Psoas muscle (tissue), 8 donors: ENCODE data around the gene PYGL. TPM values are rescaled to one million over a fixed set of nuclear protein-coding genes. Genes with fewer than 3 reads are reported as not detected.
"Not testable (repeated sequence)": the region's sequence is repeated elsewhere in the genome, so short reads cannot be mapped to it uniquely, and the experiment has no call there.

Source experiments
- ATAC-seq, 4 donors: fragments of 200-7000 bp; cut with Tn5 transposase; one replicate each; pipeline ENCODE4 v1.9.1; 2020; ENCODE audit warnings: moderate library complexity in 3 of 4, mild to moderate bottlenecking in 2 of 4
- DNase-seq, 2 donors: peaks; one replicate each; pipeline ENCODE4 v3.0.0-alpha.2; 2020
- H3K27ac ChIP-seq: fragments of 200-600 bp; one replicate; pipeline ENCODE4 v1.8.0; 2022
- H3K27me3 ChIP-seq, 3 donors: fragments of 200-600 bp in 1 of 3; one replicate each; pipeline versions ENCODE4 v1.6.1 to v1.8.0; 2013 to 2022; ENCODE audit warnings: low read length in 2 of 3, mild to moderate bottlenecking in 2 of 3, moderate library complexity in 1 of 3; ENCODE audit not compliant: insufficient read depth in 3 of 3
- H3K36me3 ChIP-seq, 2 donors: fragments of 200-600 bp in 1 of 2; one replicate each; pipeline versions ENCODE4 v1.6.1 to v1.8.0; 2013 to 2022; ENCODE audit warnings: low read depth in 1 of 2, mild to moderate bottlenecking in 1 of 2, moderate library complexity in 1 of 2; ENCODE audit not compliant: insufficient read depth in 1 of 2
- H3K4me1 ChIP-seq: fragments of 200-600 bp; one replicate; pipeline ENCODE4 v1.8.0; 2022
- H3K4me3 ChIP-seq: fragments of 200-600 bp; one replicate; pipeline ENCODE4 v1.8.0; 2022; ENCODE audit warnings: mild to moderate bottlenecking
- H3K9me3 ChIP-seq: fragments of 200-600 bp; one replicate; pipeline ENCODE4 v1.8.0; 2022
- WGBS, 3 donors: extraction: QIAGEN DNeasy Blood & Tissue Kit; methylation state at CpG; one replicate each; pipeline versions ENCODE4 v1.1.6 to v1.1.7; 2013; 5-methylcytosine and 5-hydroxymethylcytosine counted together
- intact Hi-C, 2 donors: fragments of 100-400 bp; cut with DNase I; formaldehyde crosslinking; loops; one replicate each; pipeline versions ENCODE4 v1.11.0 to v1.14.2; 2022
- polyA plus RNA-seq, 3 donors: library from polyadenylated mRNA; stranded (reverse); fragments of 200-250 nt; gene quantifications; one replicate each; pipeline ENCODE4 v1.2.3, GENCODE V29; 2013
- total RNA-seq, 4 donors: library from RNA; stranded (reverse); fragmentation: NEBNext Ultra II Directional in 2 of 4; extraction: Animal tissue kit (Norgen Biotek cat#: 25700) in 2 of 4; gene quantifications; one replicate each; pipeline versions ENCODE4 v1.2.1 to v1.2.4, GENCODE V29; 2021 to 2023
- TF ChIP-seq, protein P1 (sequence below): fragments of 200-600 bp; IDR thresholded peaks from one replicate; pipeline ENCODE4 v1.8.0; 2022; ENCODE audit warnings: antibody characterized with exemption
- donor health status: healthy with polysubstance abuse.
- donor health status: DM: no; HTN: no; CAD: no; lungs with moderate emphysema.
- donor health status: Bipolar disorder and iron deficiency.
- donor health status: healthy.
- donor health status: DM: yes; HTN: yes; CAD: no.
- donor health status: DM: no; HTN: no; CAD: no.
- donor health status: DM: no; HTN: no; CAD: no.
- donor health status: DM: yes; HTN: yes; CAD: no.

The PYGL gene
- total and polyA plus RNA-seq, 7 donors: 2.3 to 24.7 (median 7.6) TPM

DNA sequence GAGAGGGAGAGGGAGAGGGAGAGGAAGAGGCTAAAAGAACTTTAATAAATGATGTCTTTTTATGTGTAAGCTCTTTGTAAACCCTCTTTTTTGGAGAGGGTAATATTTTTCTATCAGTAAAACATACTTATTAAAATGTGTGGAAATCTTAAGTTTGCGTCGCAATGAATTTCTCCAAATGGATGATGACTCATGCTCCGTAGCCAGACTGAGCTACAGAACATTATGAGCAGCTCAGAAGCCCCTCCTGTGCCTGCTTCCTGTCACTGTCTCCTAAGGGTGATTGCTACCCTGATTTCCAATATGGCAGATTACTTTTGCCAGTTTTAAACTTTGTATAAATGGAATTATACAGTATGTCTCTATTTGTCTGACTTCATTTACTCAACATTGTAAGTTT lies 13.0 kb upstream of the PYGL start:
- 59 to 79% (median 69%) methylated on average over 3 of the region's 3 CpGs for WGBS, 3 donors
- Histone ChIP-seq H3K9me3 (no peaks in the 10 kb centered on the region), H3K27ac (no peak overlapping the region), H3K4me1 (peaks cover 13% of the 10 kb centered on the region), H3K4me3 (no peak overlapping the region), H3K27me3 (no peaks in the 10 kb centered on the region), H3K36me3 (no peaks in the 10 kb centered on the region)
- ATAC-seq: no peak
- TF ChIP-seq, protein P1, sequence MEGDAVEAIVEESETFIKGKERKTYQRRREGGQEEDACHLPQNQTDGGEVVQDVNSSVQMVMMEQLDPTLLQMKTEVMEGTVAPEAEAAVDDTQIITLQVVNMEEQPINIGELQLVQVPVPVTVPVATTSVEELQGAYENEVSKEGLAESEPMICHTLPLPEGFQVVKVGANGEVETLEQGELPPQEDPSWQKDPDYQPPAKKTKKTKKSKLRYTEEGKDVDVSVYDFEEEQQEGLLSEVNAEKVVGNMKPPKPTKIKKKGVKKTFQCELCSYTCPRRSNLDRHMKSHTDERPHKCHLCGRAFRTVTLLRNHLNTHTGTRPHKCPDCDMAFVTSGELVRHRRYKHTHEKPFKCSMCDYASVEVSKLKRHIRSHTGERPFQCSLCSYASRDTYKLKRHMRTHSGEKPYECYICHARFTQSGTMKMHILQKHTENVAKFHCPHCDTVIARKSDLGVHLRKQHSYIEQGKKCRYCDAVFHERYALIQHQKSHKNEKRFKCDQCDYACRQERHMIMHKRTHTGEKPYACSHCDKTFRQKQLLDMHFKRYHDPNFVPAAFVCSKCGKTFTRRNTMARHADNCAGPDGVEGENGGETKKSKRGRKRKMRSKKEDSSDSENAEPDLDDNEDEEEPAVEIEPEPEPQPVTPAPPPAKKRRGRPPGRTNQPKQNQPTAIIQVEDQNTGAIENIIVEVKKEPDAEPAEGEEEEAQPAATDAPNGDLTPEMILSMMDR: no peak
- intact Hi-C loops: loop anchor here (5.0 to 10.0 kb wide), 2 partner anchors 138 to 140 kb away; partner anchors contain the start of gene TRIM9 (in 2 of the 2)
- no peak for DNase-seq

DNA sequence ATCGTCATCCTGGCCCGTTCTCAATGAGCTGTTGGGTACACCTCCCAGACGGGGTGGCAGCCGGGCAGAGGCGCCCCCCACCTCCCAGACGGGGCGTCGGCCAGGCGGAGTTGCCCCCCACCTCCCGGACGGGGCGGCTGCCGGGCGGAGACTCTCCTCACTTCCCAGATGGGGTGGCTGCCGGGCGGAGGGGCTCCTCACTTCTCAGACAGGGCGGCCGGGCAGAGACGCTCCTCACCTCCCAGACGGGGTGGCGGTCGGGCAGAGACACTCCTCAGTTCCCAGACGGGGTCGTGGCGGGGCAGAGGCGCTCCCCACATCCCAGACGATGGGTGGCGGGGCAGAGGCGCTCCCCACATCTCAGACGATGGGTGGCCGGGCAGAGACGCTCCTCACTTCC lies 12.1 kb upstream of the PYGL start:
- not testable (repeated sequence) for H3K9me3 ChIP-seq, H3K4me3 ChIP-seq, H3K27ac ChIP-seq, H3K4me1 ChIP-seq, DNase-seq, H3K27me3 ChIP-seq, ATAC-seq, H3K36me3 ChIP-seq
- WGBS, 3 donors: 94 to 97% (median 95%) methylated on average over 18 to 32 of the region's 32 CpGs
- intact Hi-C loops: loop anchor here (5.0 to 10.0 kb wide), 2 partner anchors 138 to 141 kb away; partner anchors contain the start of gene TRIM9 (in 2 of the 2)

DNA sequence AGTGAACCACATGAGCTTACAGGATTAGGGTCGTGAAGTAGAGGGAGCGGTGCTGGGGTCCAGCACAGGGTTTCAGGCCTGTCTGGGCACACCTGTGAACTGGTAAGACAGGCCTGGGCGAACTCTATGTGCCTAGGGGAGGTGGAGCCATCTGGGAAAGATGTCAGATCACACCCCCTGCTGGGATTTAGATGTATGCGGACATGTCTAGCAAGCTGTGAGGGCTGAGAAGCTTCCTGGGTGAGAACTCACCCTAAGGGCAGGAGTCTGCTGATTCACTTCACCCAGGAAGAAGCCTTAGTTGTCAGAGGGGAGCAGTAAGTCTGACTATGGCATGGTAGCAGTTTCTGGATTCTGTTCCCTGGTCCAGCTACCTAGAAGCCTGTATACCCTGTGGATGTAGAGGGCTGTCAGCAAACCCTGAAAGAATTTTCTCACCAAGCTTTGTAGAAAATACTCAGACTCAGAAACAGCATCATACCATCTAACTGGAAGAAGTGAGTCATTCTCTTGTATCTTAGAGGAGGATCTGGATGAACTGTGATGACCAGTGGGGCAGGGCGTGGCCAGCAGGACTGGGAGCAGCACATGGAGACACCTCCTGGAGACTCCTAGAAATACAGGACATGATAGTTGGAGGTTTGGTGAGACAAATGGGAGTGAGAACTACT lies 11.2 kb upstream of the PYGL start:
- Histone ChIP-seq H3K36me3 (no peaks in the 10 kb centered on the region), H3K27ac (peak overlapping the region; percentile 62), H3K4me1 (peaks cover 8% of the 10 kb centered on the region), H3K27me3 (no peaks in the 10 kb centered on the region), H3K4me3 (no peak overlapping the region), H3K9me3 (no peaks in the 10 kb centered on the region)
- DNase-seq (peak; percentile 80 to 82), ATAC-seq (peak; percentile 85 to 96 (median 94))
- TF ChIP-seq, protein P1: peak; percentile 9
- WGBS, 3 donors: 89 to 95% (median 94%) methylated on average over 5 of the region's 5 CpGs
- intact Hi-C loops: loop anchor here (2.0 to 10.0 kb wide), 3 partner anchors 139 to 263 kb away; partner anchors contain the start of gene TRIM9 (in 2 of the 2)

DNA sequence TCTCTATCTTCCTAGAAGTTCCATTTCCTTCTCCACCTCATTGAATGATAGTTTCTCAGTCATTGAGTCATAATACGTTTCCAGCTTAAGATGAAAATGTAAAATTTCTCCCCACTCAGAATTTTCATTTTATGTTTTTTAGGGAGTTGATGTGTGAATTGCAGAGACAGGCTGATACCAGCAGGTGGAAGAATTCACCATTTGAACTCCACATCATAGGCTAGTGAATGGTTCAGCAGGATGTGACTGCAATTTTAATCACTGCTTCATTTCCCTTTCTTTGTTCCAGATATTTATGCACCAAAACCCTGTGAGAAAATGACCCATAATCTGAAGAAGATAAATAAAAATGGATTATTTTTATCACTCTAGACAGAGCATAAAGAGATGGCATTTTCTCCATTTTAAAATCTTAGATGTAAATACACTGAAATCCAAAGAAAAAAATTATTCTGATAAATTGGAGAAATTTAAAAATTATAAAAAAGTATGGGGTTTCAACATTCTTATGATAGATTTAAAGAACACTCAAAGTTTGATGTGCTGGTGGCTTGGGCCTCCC lies 10.6 kb upstream of the PYGL start:
- H3K36me3 ChIP-seq: no peaks in the 10 kb centered on the region
- H3K27me3 ChIP-seq: no peaks in the 10 kb centered on the region
- TF ChIP-seq, protein P1: peak; percentile 74
- ATAC-seq (peak; percentile 69 to 93 (median 82)), DNase-seq (no peak)
- H3K27ac ChIP-seq: peak overlapping the region; percentile 62
- no peaks in the 10 kb centered on the region for H3K9me3 ChIP-seq
- intact Hi-C loops: loop anchor here (2.0 to 10.0 kb wide), 4 partner anchors 140 to 267 kb away; partner anchors contain the start of gene TRIM9 (in 2 of the 2)
- H3K4me3 ChIP-seq: no peak overlapping the region
- H3K4me1 ChIP-seq: peaks cover 8% of the 10 kb centered on the region
- WGBS, 3 donors: 24 to 28% (median 24%) methylated on average over 1 of the region's 1 CpG

DNA sequence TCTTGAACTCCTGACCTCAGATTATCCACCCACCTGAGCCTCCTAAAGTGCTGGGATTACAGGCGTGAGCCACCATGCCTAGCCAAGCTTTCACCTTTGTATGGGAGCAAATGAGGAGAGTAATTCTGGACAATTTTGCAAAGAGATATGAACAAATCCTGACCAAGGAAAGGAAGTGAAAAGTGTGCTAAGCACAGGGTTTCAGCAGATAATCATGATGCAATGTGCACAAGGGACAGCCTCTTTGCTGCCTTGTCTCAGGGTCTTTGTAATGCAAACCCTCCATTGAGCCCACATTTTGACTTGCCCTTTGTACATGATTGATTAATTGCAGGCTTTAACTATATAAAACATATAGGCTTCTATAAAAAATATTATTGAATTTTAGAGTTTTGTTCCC lies 9.2 kb upstream of the PYGL start:
- no peaks in the 10 kb centered on the region for H3K27me3 ChIP-seq
- no peak overlapping the region for H3K4me3 ChIP-seq
- WGBS, 3 donors: 88 to 96% (median 95%) methylated on average over 1 of the region's 1 CpG
- peaks cover 8% of the 10 kb centered on the region for H3K4me1 ChIP-seq
- no peak overlapping the region for H3K27ac ChIP-seq
- TF ChIP-seq, protein P1: no peak
- ATAC-seq (no peak), DNase-seq (no peak)
- intact Hi-C loops: loop anchor here in 1 of 2 donors (5.0 to 10.0 kb wide), 2 partner anchors 141 to 269 kb away; partner anchors contain the start of gene TRIM9
- no peaks in the 10 kb centered on the region for H3K9me3 ChIP-seq
- H3K36me3 ChIP-seq: no peaks in the 10 kb centered on the region
